ENCODE data around the gene CHST4. TPM values are rescaled to one million over a fixed set of nuclear protein-coding genes. Genes with fewer than 3 reads are reported as not detected.
A peak's percentile ranks its signal among the peaks of the same experiment; 100 is the strongest.

Gene CHST4
- total RNA-seq, 6 donors from 2014 or later, result 0.34 to 2.2 (median 0.98) TPM; not detected in 3

DNA sequence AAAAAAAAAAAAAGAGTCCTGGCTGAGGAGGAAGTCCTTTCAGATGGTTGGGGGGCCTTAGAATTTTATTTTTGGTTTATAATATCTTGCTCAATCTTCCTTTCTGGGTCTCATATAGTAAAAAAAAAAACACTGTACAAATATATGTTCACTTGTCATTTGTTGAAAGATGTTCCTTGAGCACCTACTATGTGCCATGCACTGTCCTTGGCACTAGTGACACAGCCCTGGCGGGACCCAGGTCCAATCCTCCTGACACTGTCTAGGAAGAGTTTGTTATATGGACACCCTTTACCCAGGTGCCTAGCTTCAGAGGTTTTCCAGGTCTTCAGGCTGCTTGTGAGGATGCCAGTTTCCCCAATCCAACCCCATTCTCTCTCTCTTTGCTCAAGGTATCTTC lies 2.0 kb downstream of the CHST4 start:
- Histone ChIP-seq H3K4me1 (no peaks in the 10 kb centered on the region), H3K27ac (no peak overlapping the region), H3K4me3 (no peak overlapping the region), H3K27me3 (no peaks in the 10 kb centered on the region), H3K36me3 (no peaks in the 10 kb centered on the region), H3K9me3 (no peaks in the 10 kb centered on the region)
- 73 to 85% methylated on average over 1 of the region's 1 CpG for WGBS, 2 donors
- no peak for ATAC-seq (ENCODE audit: low FRiP score in 2 of 2)
- TF ChIP-seq, protein P1, sequence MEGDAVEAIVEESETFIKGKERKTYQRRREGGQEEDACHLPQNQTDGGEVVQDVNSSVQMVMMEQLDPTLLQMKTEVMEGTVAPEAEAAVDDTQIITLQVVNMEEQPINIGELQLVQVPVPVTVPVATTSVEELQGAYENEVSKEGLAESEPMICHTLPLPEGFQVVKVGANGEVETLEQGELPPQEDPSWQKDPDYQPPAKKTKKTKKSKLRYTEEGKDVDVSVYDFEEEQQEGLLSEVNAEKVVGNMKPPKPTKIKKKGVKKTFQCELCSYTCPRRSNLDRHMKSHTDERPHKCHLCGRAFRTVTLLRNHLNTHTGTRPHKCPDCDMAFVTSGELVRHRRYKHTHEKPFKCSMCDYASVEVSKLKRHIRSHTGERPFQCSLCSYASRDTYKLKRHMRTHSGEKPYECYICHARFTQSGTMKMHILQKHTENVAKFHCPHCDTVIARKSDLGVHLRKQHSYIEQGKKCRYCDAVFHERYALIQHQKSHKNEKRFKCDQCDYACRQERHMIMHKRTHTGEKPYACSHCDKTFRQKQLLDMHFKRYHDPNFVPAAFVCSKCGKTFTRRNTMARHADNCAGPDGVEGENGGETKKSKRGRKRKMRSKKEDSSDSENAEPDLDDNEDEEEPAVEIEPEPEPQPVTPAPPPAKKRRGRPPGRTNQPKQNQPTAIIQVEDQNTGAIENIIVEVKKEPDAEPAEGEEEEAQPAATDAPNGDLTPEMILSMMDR (IDR thresholded peaks at IDR 0.05), result no peak
- TF ChIP-seq POLR2AphosphoS5 (IDR thresholded peaks at IDR 0.05) (no peak), EP300 (IDR thresholded peaks at IDR 0.05) (no peak), POLR2A (IDR thresholded peaks at IDR 0.05) (no peak)
- no peak for DNase-seq

DNA sequence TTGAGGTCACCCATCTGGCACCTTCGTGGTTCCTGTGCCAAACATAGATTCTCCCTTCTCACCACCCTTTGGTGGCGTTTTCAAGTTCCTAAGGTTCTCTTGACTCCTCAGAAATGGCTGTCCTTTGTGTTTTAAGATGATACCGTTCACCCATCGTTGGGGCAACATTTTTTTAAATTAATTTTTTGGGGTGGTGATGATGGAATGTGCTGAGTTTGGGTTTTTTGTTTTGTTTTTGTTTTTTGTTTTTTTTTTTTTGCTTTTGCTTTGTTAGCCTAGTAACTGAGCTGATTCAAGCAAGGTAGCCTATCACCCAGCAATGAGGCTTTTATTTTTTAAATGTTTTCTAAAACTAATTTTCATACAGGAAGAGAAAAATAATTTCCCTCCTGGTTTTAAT lies 2.6 kb downstream of the CHST4 start:
- H3K4me1 ChIP-seq, result no peaks in the 10 kb centered on the region
- WGBS, 2 donors, result 78 to 81% methylated on average over 4 of the region's 4 CpGs
- no peak overlapping the region for H3K27ac ChIP-seq
- no peaks in the 10 kb centered on the region for H3K36me3 ChIP-seq
- no peak for TF ChIP-seq POLR2AphosphoS5 (IDR thresholded peaks at IDR 0.05)
- no peak for TF ChIP-seq EP300 (IDR thresholded peaks at IDR 0.05)
- TF ChIP-seq POLR2A (IDR thresholded peaks at IDR 0.05), result no peak
- TF ChIP-seq, protein P1 (IDR thresholded peaks at IDR 0.05), result no peak
- H3K9me3 ChIP-seq, result no peaks in the 10 kb centered on the region
- DNase-seq (no peak), ATAC-seq (ENCODE audit: low FRiP score in 2 of 2) (no peak)
- no peak overlapping the region for H3K4me3 ChIP-seq
- H3K27me3 ChIP-seq, result no peaks in the 10 kb centered on the region

DNA sequence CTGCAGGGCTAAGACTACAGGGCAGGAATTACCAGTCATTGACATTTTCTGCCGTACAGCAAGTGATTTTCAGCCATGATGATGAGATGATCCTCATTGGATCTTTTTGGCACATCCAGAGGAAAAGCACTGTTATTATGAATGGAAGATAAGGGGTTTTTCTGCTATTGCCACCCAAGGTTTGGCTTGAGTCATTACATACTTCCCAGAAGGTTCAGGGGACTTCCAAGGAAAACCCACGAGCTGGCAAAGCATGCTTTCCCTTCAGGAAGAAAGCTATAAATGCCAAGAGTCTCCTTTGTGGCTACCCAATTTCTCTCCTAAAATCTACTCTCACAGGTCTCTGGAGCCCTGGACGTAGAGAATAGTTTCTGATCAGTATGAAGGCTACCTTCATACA lies 6.1 kb downstream of the CHST4 start:
- no peaks in the 10 kb centered on the region for H3K36me3 ChIP-seq
- H3K27ac ChIP-seq, result no peak overlapping the region
- no peaks in the 10 kb centered on the region for H3K9me3 ChIP-seq
- H3K4me1 ChIP-seq, result no peaks in the 10 kb centered on the region
- TF ChIP-seq, protein P1 (IDR thresholded peaks at IDR 0.05), result no peak
- no peak for TF ChIP-seq POLR2A (IDR thresholded peaks at IDR 0.05)
- TF ChIP-seq EP300 (IDR thresholded peaks at IDR 0.05), result no peak
- TF ChIP-seq POLR2AphosphoS5 (IDR thresholded peaks at IDR 0.05), result no peak
- no peak for ATAC-seq (ENCODE audit: low FRiP score in 2 of 2)
- no peak overlapping the region for H3K4me3 ChIP-seq
- no peak for DNase-seq
- 65 to 82% methylated on average over 3 of the region's 3 CpGs for WGBS, 2 donors
- no peaks in the 10 kb centered on the region for H3K27me3 ChIP-seq

DNA sequence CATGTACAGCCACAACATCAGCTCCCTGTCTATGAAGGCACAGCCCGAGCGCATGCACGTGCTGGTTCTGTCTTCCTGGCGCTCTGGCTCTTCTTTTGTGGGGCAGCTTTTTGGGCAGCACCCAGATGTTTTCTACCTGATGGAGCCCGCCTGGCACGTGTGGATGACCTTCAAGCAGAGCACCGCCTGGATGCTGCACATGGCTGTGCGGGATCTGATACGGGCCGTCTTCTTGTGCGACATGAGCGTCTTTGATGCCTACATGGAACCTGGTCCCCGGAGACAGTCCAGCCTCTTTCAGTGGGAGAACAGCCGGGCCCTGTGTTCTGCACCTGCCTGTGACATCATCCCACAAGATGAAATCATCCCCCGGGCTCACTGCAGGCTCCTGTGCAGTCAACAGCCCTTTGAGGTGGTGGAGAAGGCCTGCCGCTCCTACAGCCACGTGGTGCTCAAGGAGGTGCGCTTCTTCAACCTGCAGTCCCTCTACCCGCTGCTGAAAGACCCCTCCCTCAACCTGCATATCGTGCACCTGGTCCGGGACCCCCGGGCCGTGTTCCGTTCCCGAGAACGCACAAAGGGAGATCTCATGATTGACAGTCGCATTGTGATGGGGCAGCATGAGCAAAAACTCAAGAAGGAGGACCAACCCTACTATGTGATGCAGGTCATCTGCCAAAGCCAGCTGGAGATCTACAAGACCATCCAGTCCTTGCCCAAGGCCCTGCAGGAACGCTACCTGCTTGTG lies 10.7 kb downstream of the CHST4 start:
- ATAC-seq (ENCODE audit: low FRiP score in 2 of 2) (peak in 1 of 2 donors; percentile 26), DNase-seq (peak in 1 of 2 donors; percentile 61)
- TF ChIP-seq POLR2AphosphoS5 (IDR thresholded peaks at IDR 0.05), result no peak
- no peak for TF ChIP-seq POLR2A (IDR thresholded peaks at IDR 0.05)
- TF ChIP-seq EP300 (IDR thresholded peaks at IDR 0.05), result no peak
- TF ChIP-seq, protein P1 (IDR thresholded peaks at IDR 0.05), result no peak

DNA sequence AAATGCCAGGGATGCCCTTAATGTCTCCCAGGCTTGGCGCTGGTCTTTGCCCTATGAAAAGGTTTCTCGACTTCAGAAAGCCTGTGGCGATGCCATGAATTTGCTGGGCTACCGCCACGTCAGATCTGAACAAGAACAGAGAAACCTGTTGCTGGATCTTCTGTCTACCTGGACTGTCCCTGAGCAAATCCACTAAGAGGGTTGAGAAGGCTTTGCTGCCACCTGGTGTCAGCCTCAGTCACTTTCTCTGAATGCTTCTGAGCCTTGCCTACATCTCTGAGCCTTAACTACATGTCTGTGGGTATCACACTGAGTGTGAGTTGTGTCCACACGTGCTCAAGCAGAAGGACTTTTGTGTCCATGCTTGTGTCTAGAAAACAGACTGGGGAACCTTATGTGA lies 11.4 kb downstream of the CHST4 start:
- Histone ChIP-seq H3K4me3 (no peak overlapping the region), H3K4me1 (no peaks in the 10 kb centered on the region), H3K9me3 (no peaks in the 10 kb centered on the region), H3K27ac (no peak overlapping the region), H3K27me3 (no peaks in the 10 kb centered on the region), H3K36me3 (no peaks in the 10 kb centered on the region)
- 65 to 74% methylated on average over 6 of the region's 6 CpGs for WGBS, 2 donors
- ATAC-seq (ENCODE audit: low FRiP score in 2 of 2) (peak; percentile 32 to 38), DNase-seq (no peak)
- TF ChIP-seq, protein P1 (IDR thresholded peaks at IDR 0.05), result peak in 5 of 6 experiments; percentile 16 to 53 (median 27)
- no peak for TF ChIP-seq POLR2AphosphoS5 (IDR thresholded peaks at IDR 0.05)

More for the DNA sequence above, 10.7 kb downstream of the CHST4 start:
- H3K36me3 ChIP-seq, result no peaks in the 10 kb centered on the region
- no peaks in the 10 kb centered on the region for H3K27me3 ChIP-seq
- WGBS, 2 donors, result 93% methylated on average over 12 to 28 of the region's 28 CpGs
- no peak overlapping the region for H3K27ac ChIP-seq
- H3K9me3 ChIP-seq, result no peaks in the 10 kb centered on the region
- H3K4me3 ChIP-seq, result no peak overlapping the region
- H3K4me1 ChIP-seq, result no peaks in the 10 kb centered on the region
